Bronchial epithelial cell (primary cell): Measurements from ENCODE around the gene FMN1. TPM values are rescaled to one million over a fixed set of nuclear protein-coding genes. Genes with fewer than 3 reads are reported as not detected.

Experiments
- DNase-seq: peaks from one replicate; pipeline ENCODE4 v3.0.0-alpha.2; 2010; ENCODE audit warnings: low read depth
- FAIRE-seq: peaks from 2 replicates; lab custom pipeline; 2011; peaks lifted over from hg19 to GRCh38; lab: Jason Lieb, UNC
- H3K27me3 ChIP-seq: 2 replicates; pipeline ENCODE4 v1.5.1; 2011; ENCODE audit warnings: low read length; ENCODE audit not compliant: control insufficient read depth, insufficient read depth
- H3K36me3 ChIP-seq: 2 replicates; pipeline ENCODE4 v1.5.1; 2011; ENCODE audit warnings: low read length; ENCODE audit not compliant: control insufficient read depth, insufficient read depth
- H3K4me3 ChIP-seq: 2 replicates; pipeline ENCODE4 v1.5.1; 2011; ENCODE audit warnings: mild to moderate bottlenecking, low read depth, low read length, control low read depth
- CTCF ChIP-seq: IDR thresholded peaks from 2 replicates; pipeline ENCODE4 v1.5.1; 2011; ENCODE audit warnings: mild to moderate bottlenecking, moderate library complexity, low read length, control low read depth, inconsistent platforms; ENCODE audit not compliant: insufficient read depth, severe bottlenecking
- total RNA-seq: library from RNA; depleted of rRNA; stranded (reverse); fragments of >200 nt; gene quantifications from 2 replicates; pipeline ENCODE4 v1.2.1, GENCODE V29; 2014

Gene FMN1
- total RNA-seq, 1 donor from 2014 or later: 1.6 TPM

DNA sequence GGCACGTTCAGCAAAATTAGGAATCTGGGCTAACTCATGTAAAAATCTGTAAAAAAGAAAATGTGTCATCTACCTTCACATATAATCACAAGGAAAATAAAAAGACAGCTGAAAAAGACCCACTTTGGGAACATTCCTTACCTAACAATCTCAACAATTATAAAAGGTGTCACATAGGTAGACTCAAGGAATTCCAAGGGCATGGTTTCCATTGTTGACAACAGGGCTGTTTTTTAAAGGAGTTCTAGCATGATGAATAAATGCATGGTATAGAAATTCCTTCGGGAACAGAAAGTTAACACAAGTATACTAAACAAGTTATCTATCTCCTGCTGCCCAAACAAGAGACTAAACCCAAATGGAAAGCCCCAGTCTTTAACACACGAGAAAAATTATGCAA is 292.5 kb downstream of the FMN1 start:
- FAIRE-seq: no peak

GRCh38 chr15:32901192-32901591 is 293.3 kb downstream of the FMN1 start:
- H3K4me3 ChIP-seq: no peak overlapping the region
- no peaks in the 10 kb centered on the region for H3K36me3 ChIP-seq
- DNase-seq (no peak), FAIRE-seq (no peak)
- H3K27me3 ChIP-seq: no peaks in the 10 kb centered on the region
- no peak for TF ChIP-seq CTCF

More for the DNA sequence above, 292.5 kb downstream of the FMN1 start:
- H3K27me3 ChIP-seq: no peaks in the 10 kb centered on the region
- DNase-seq: no peak
- no peaks in the 10 kb centered on the region for H3K36me3 ChIP-seq
- no peak for TF ChIP-seq CTCF
- H3K4me3 ChIP-seq: no peak overlapping the region

DNA sequence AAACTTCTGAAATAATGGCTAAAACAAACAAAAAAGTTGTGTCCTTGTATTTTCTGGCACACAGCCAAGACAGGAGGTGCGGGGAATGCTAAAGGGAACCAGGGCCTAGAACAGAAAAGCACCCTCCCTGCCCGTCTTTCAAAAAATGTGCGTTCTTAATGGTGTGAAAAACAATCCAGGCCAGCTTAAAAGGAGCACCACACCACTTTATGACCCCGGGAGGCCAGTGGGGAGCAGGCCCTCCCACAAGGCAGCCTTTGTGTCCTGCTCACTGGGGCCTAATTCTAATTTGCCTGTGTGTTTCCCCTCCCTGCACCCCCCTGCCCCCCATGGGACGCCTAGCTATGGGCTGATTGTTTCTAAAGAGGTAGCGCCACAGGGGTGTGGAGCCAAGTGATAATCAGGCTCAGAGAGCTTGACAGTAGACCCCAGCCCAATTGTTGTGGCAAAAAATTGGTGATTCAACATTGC is 295.4 kb downstream of the FMN1 start:
- Histone ChIP-seq H3K27me3 (no peaks in the 10 kb centered on the region), H3K36me3 (no peaks in the 10 kb centered on the region), H3K4me3 (no peak overlapping the region)
- TF ChIP-seq CTCF: no peak
- FAIRE-seq: peak; percentile 23
- DNase-seq: no peak

DNA sequence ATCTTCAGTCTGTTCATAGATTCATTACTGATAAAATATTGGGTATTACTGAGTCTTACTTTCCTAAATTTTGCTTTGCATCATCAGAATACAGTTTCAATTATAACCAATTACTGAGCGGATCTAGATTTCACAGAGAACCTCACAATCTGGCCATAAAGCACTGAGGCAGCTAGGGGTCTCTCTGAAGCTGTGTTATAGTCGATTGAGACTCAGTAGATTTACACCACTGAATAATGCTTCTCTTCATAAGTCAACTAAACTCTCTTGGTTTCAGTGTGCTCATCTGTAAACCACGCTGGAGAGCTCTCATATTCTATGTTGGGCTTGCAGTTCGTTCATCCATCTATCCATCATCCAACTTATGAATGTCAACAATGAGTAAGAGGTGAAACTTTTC is 296.1 kb downstream of the FMN1 start:
- Histone ChIP-seq H3K27me3 (no peaks in the 10 kb centered on the region), H3K36me3 (no peaks in the 10 kb centered on the region), H3K4me3 (no peak overlapping the region)
- DNase-seq (no peak), FAIRE-seq (no peak)
- TF ChIP-seq CTCF: no peak

DNA sequence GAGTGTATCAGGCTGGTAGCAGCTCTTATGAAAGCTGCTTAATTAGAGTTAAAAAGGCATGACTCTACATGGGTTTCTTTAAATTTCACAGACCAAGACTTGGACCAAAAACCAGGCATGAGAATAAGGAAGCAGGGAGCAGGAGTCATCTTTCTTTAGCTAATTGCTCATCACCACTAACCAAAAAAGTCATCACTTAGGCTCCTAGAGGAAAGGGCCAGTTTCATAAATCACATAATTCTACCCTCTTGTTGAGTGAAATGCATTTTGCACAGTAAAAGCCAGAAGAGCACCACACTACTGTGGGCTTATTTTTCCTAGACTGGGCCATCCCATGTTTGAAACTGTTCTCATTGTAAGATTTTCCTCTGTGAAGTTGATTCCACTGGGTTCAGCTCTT is 301.1 kb downstream of the FMN1 start:
- DNase-seq: no peak
- no peak for FAIRE-seq
- Histone ChIP-seq H3K36me3 (no peaks in the 10 kb centered on the region), H3K27me3 (no peaks in the 10 kb centered on the region), H3K4me3 (no peak overlapping the region)
- TF ChIP-seq CTCF: no peak

- DNase-seq (no peak), FAIRE-seq (no peak)
- H3K4me3 ChIP-seq: no peak overlapping the region
- TF ChIP-seq CTCF: no peak
- H3K36me3 ChIP-seq: no peaks in the 10 kb centered on the region
- H3K27me3 ChIP-seq: no peaks in the 10 kb centered on the region
Measured at GRCh38 chr15:32889214-32889613, 305.3 kb downstream of the FMN1 start.
